ENCODE data around the gene SDK2.

- TF ChIP-seq EZH2 (IDR thresholded peaks at IDR 0.05; ENCODE audit: low read depth, unreplicated experiment) (no peak), CTCF (conservative IDR thresholded peaks at IDR 0.05; ENCODE audit: low read depth in 2 of 2) (no peak), POLR2AphosphoS5 (IDR thresholded peaks at IDR 0.05; ENCODE audit: low read depth) (no peak), EZH2phosphoT487 (IDR thresholded peaks at IDR 0.05; ENCODE audit: unreplicated experiment) (no peak), STAT1 (IDR thresholded peaks at IDR 0.05; ENCODE audit: unreplicated experiment) (no peak), JUNB (IDR thresholded peaks at IDR 0.05; ENCODE audit: unreplicated experiment) (no peak)
These were observed 92.5 kb downstream of the SDK2 start for GRCh38 chr17:73551759-73552158.
